Measurements from ENCODE around the gene UNC119.

GRCh38 chr17:28554565-28554964, 2.1 kb upstream of the UNC119 start:
- TF ChIP-seq CTCF (IDR thresholded peaks at IDR 0.05) (no peak), POLR2A (IDR thresholded peaks at IDR 0.05) (no peak)
